Tibial nerve (tissue), 4 donors: ENCODE results near the gene ATP1B2.

Experiments used
- CTCF ChIP-seq, 5 experiments: fragments of 200-600 bp in 3 of 5; fragments of 450-650 bp in 2 of 5; sonication (generic) in 3 of 5; IDR thresholded peaks; one replicate each; pipeline ENCODE4 v1.5.1; 2016 to 2019; ENCODE audit warnings: antibody characterized with exemption in 5 of 5, mild to moderate bottlenecking in 3 of 5, moderate library complexity in 2 of 5
- EP300 ChIP-seq, 2 donors: sonication (generic); formaldehyde crosslinking; IDR thresholded peaks; one replicate each; pipeline ENCODE4 v1.6.1; 2017; ENCODE audit warnings: antibody characterized with exemption in 2 of 2, mild to moderate bottlenecking in 1 of 2
- POLR2A ChIP-seq, 2 donors: fragments of 450-650 bp; IDR thresholded peaks; one replicate each; pipeline ENCODE4 v1.6.1; 2017; ENCODE audit warnings: antibody characterized with exemption in 2 of 2, mild to moderate bottlenecking in 2 of 2, moderate library complexity in 2 of 2

- TF ChIP-seq CTCF (IDR thresholded peaks at IDR 0.05) (no peak), POLR2A (IDR thresholded peaks at IDR 0.05) (no peak), EP300 (IDR thresholded peaks at IDR 0.05) (no peak)
Observed at GRCh38 chr17:7674934-7675333, 24.2 kb downstream of the ATP1B2 start.
